ENCODE results near the gene PRPSAP2.

- TF ChIP-seq CTCF (IDR thresholded peaks at IDR 0.05) (no peak), EP300 (IDR thresholded peaks at IDR 0.05) (no peak), POLR2AphosphoS5 (IDR thresholded peaks at IDR 0.05) (no peak), POLR2A (IDR thresholded peaks at IDR 0.05) (no peak)
Observed at GRCh38 chr17:18916816-18917500, 59.0 kb downstream of the PRPSAP2 start.

All from sigmoid colon (tissue), 4 donors.